SK-N-MC (cell line): ENCODE data around the gene SUCLG2.

ENCODE experiments used
- EZH2 ChIP-seq: fragments of 200-600 bp; sonication (generic); IDR thresholded peaks from one replicate; pipeline ENCODE4 v1.6.1; 2017; ENCODE audit warnings: antibody characterized with exemption
- POLR2AphosphoS5 ChIP-seq: IDR thresholded peaks from 2 replicates; pipeline ENCODE4 v1.6.1; 2012; ENCODE audit warnings: mild to moderate bottlenecking, low read depth, low read length, borderline replicate concordance

- no peak for TF ChIP-seq POLR2AphosphoS5
- TF ChIP-seq EZH2 = no peak
These were observed 29.7 kb downstream of the SUCLG2 start for GRCh38 chr3:67624687-67625086.
